Gastrocnemius medialis (tissue), 4 donors: ENCODE measurements around the gene SIK1. TPM values are rescaled to one million over a fixed set of nuclear protein-coding genes. Genes with fewer than 3 reads are reported as not detected.
"Not testable (repeated sequence)": the region's sequence is repeated elsewhere in the genome, so short reads cannot be mapped to it uniquely, and the experiment has no call there.

Experiments used
- ATAC-seq, 2 donors: fragments of 150-250 bp; one replicate each; pipeline ENCODE4 v1.9.1; 2016
- DNase-seq, 2 donors: peaks; one replicate each; pipeline ENCODE4 v3.0.0-alpha.2; 2019
- H3K27ac ChIP-seq, 4 donors: fragments of 200-600 bp; sonication (generic); 1 replicate in 1 of 4; 2 replicates in 3 of 4; pipeline ENCODE4 v1.5.1; 2016 to 2018; ENCODE audit warnings: mild to moderate bottlenecking in 2 of 4, moderate library complexity in 1 of 4
- H3K27me3 ChIP-seq, 3 donors: fragments of 200-600 bp; sonication (generic) in 2 of 3; 1 replicate in 1 of 3; 2 replicates in 2 of 3; pipeline versions ENCODE4 v1.5.1 to v1.6.0; 2016 to 2019; ENCODE audit warnings: mild to moderate bottlenecking in 1 of 3, moderate library complexity in 1 of 3
- H3K36me3 ChIP-seq, 2 donors: fragments of 200-600 bp; sonication (generic) in 1 of 2; one replicate each; pipeline ENCODE4 v1.5.1; 2017 to 2018
- H3K4me1 ChIP-seq, 2 donors: fragments of 200-600 bp; sonication (generic) in 1 of 2; one replicate each; pipeline ENCODE4 v1.5.1; 2016 to 2017; ENCODE audit warnings: mild to moderate bottlenecking in 2 of 2
- H3K4me3 ChIP-seq, 4 donors: fragments of 200-600 bp; sonication (generic) in 3 of 4; 1 replicate in 1 of 4; 2 replicates in 3 of 4; pipeline ENCODE4 v1.5.1; 2016 to 2019; ENCODE audit warnings: mild to moderate bottlenecking in 2 of 4
- H3K9me3 ChIP-seq, 3 donors: fragments of 200-600 bp; sonication (generic) in 2 of 3; 1 replicate in 1 of 3; 2 replicates in 2 of 3; pipeline ENCODE4 v1.5.1; 2016 to 2019
- CTCF ChIP-seq, 5 experiments: fragments of 450-650 bp in 3 of 5; fragments of 200-600 bp in 2 of 5; sonication (generic) in 2 of 5; IDR thresholded peaks in 4 of 5; conservative IDR thresholded peaks in 1 of 5; 1 replicate in 4 of 5; 2 replicates in 1 of 5; pipeline ENCODE4 v1.5.1; 2016 to 2019; ENCODE audit warnings: antibody characterized with exemption in 5 of 5, mild to moderate bottlenecking in 3 of 5, moderate library complexity in 3 of 5
- POLR2A ChIP-seq, 2 donors: fragments of 450-650 bp; IDR thresholded peaks; one replicate each; pipeline ENCODE4 v1.6.1; 2017; ENCODE audit warnings: antibody characterized with exemption in 2 of 2, mild to moderate bottlenecking in 2 of 2, moderate library complexity in 2 of 2
- in situ Hi-C, 4 donors: fragments of 200-750 bp; cut with MboI; loops; one replicate each; pipeline versions ENCODE4 v1.15.0 to v1.8.0; 2017; ENCODE audit warnings: low sequenced_read_pairs in 4 of 4
- intact Hi-C: fragments of 100-400 bp; cut with DNase I; formaldehyde crosslinking; loops from one replicate; pipeline ENCODE4 v1.15.1; 2023; ENCODE audit warnings: low total_unique reads
- total RNA-seq, 4 donors: library from RNA; depleted of rRNA; stranded (reverse); fragments of >200 nt; gene quantifications; one replicate each; pipeline versions ENCODE4 v1.1.0 to v1.2.3, GENCODE V29; 2016

Gene SIK1
- 10 to 100 TPM in 1 of 4 donors, 1 to 10 TPM in 2, under 1 TPM in 1; 0.36 to 12.8 (median 1.9) TPM for total RNA-seq

DNA sequence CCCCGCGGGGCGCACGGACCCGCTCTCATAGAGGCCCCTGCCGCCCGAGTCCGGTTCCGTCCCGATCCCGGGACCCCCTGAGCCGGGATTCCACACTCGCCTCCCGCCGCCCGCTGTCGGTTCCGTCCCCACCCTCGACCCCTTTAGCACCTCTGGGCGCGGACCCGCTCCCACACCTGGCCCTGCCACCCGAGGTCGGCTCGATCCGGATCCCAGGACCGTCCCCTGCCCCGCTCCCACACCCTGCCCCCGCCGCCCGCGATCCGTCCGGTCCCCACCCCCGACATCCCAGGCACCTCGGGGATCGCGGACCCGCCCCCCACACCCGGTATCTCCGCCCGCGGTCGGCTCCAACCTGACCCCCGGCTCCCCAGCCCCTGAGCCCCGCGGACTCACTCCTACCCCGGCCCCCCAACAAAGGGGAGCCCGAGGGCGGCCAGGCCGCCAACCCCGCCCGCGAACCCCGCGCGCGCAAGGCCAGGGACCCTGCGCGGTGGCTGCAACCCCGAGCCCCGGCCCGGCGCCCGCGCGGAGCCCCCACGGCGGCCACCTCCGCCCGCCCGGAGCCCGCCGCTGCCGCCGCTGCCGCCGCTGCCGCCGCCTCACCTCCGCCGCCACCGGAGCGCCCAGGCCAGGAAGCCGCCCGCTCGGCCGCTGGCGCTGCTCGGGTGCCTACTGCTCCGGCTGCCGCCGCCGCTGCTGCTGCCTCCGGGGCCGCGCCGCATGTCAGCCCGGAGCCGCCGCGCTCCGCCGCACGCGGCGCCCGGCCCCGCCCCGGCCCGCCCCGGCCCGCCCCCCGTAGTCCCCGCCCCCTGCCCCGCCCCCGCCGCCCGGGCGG lies at the start of gene SIK1:
SIK1 (minus strand) TSS at position 728 of the 838 bp plus-strand sequence. CDS start 953 bp downstream, outside the sequence.
- in situ Hi-C loops, H3K27me3 ChIP-seq, DNase-seq, H3K4me1 ChIP-seq, H3K9me3 ChIP-seq, intact Hi-C loops, H3K36me3 ChIP-seq, H3K27ac ChIP-seq, H3K4me3 ChIP-seq: not testable (repeated sequence)
- peak; percentile 3 to 16 for ATAC-seq

- ATAC-seq, result peak; percentile 73
- DNase-seq, H3K36me3 ChIP-seq, in situ Hi-C loops, intact Hi-C loops, H3K9me3 ChIP-seq, H3K27ac ChIP-seq, H3K4me3 ChIP-seq, H3K4me1 ChIP-seq, H3K27me3 ChIP-seq: not testable (repeated sequence)
These were observed 44.8 kb upstream of the SIK1 start for GRCh38 chr21:43471597-43472242.

GRCh38 chr21:43469719-43470458 lies 43.0 kb upstream of the SIK1 start:
- in situ Hi-C loops, H3K36me3 ChIP-seq, intact Hi-C loops, H3K27ac ChIP-seq, H3K4me1 ChIP-seq, H3K27me3 ChIP-seq, H3K4me3 ChIP-seq, H3K9me3 ChIP-seq, DNase-seq: not testable (repeated sequence)
- peak in 1 of 2 donors; percentile 33 for ATAC-seq

- Histone ChIP-seq H3K27me3 (no peaks in the 10 kb centered on the region), H3K4me1 (no peaks in the 10 kb centered on the region), H3K27ac (no peak overlapping the region), H3K9me3 (no peaks in the 10 kb centered on the region), H3K4me3 (no peak overlapping the region), H3K36me3 (no peaks in the 10 kb centered on the region)
- intact Hi-C loops, result no loop called here
- ATAC-seq (no peak), DNase-seq (no peak)
- in situ Hi-C loops, result no loop called here
- TF ChIP-seq POLR2A (IDR thresholded peaks at IDR 0.05) (no peak), CTCF (IDR thresholded peaks at IDR 0.05 in 4 of 5, conservative IDR thresholded peaks at IDR 0.05 in 1 of 5) (no peak)
These were observed 40.9 kb upstream of the SIK1 start for GRCh38 chr21:43467785-43468184.

GRCh38 chr21:43465159-43465558 lies 38.2 kb upstream of the SIK1 start:
- intact Hi-C loops, H3K27me3 ChIP-seq, H3K36me3 ChIP-seq, H3K27ac ChIP-seq, H3K4me1 ChIP-seq, H3K4me3 ChIP-seq, DNase-seq, in situ Hi-C loops, ATAC-seq, H3K9me3 ChIP-seq: not testable (repeated sequence)

GRCh38 chr21:43463498-43464261 lies 36.7 kb upstream of the SIK1 start:
- DNase-seq, H3K4me1 ChIP-seq, H3K9me3 ChIP-seq, H3K36me3 ChIP-seq, in situ Hi-C loops, H3K27ac ChIP-seq, H3K27me3 ChIP-seq, intact Hi-C loops, H3K4me3 ChIP-seq: not testable (repeated sequence)
- ATAC-seq, result peak; percentile 71 to 76

DNA sequence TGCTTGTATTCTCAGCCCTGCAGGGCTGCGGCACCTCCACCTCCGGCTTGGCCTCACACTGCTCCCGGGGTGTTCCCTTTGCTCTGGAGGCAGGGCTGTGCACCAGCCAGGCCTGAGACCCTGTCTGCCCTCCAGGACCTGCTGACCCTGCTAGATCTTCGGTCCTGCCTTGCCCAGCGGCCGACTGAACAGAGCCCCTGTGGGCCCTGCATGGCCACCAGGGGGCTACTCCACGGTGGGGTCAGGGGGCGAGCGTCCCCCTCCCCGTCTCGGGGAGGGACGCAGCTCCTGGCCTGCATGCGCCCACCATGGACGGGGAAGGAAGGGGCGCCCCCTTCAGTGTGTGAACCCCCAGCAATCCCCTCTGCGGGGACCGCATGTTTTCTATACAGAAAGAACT lies 36.0 kb upstream of the SIK1 start:
- ATAC-seq, H3K4me1 ChIP-seq, H3K4me3 ChIP-seq, in situ Hi-C loops, H3K36me3 ChIP-seq, DNase-seq, H3K27ac ChIP-seq, intact Hi-C loops, H3K9me3 ChIP-seq, H3K27me3 ChIP-seq: not testable (repeated sequence)

DNA sequence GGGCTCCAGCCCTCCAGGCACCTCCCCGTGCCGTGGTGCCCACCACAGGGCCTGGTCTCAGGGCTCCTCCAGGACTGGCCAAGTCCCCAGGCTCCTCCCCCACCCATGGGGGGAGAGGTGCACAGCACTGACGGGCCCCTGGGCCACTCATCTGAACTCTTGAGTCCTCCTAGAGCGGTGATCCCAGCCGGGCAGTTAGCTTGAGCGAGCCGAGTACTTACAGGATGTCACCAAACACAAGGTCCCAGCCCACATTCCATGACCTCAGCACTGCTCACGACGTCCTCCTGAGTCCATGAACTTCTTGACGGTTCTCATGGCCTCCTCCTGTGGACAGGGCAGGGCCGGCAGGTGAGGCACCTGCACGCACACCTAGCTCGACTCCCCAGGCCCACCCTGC lies 33.5 kb upstream of the SIK1 start:
- H3K36me3 ChIP-seq, H3K27ac ChIP-seq, H3K4me1 ChIP-seq, H3K4me3 ChIP-seq, ATAC-seq, intact Hi-C loops, in situ Hi-C loops, H3K9me3 ChIP-seq, DNase-seq, H3K27me3 ChIP-seq: not testable (repeated sequence)

- H3K27me3 ChIP-seq, DNase-seq, H3K27ac ChIP-seq, in situ Hi-C loops, H3K36me3 ChIP-seq, H3K9me3 ChIP-seq, intact Hi-C loops, H3K4me3 ChIP-seq, H3K4me1 ChIP-seq, ATAC-seq: not testable (repeated sequence)
These were observed 32.1 kb upstream of the SIK1 start for GRCh38 chr21:43458995-43459394.
